ENCODE measurements around the gene STAC3.
A peak's percentile ranks its signal among the peaks of the same experiment; 100 is the strongest.

Gene STAC3

DNA sequence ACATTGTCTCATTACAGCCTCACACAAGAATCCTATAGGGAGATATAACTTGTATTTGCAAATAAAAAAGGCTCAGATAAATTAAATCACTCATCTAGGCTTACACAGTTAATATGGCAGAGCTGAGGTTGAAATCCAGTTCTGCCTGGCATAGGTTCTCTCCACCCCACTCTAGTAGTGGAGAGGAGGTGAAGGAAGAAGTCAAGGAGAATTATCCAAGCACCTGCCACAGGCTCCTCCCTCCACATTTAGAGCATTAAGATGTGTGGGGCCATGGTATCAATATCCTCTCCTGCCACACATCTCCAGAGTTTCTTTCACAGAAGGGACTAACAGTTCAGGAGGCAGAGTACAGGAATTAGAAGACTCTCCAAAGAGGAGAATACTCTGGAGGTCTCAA is 22.5 kb upstream of the STAC3 start:
- ATAC-seq (ENCODE audit: insufficient read depth, low read depth) (no peak), DNase-seq (no peak)
- Histone ChIP-seq H3K4me2 (ENCODE audit: insufficient read depth, low read length) (no peak overlapping the region), H4K20me1 (ENCODE audit: insufficient read depth, low read length) (no peaks in the 10 kb centered on the region), H3K27me3 (ENCODE audit: insufficient read depth, low read length, poor library complexity) (no peaks in the 10 kb centered on the region), H3K79me2 (ENCODE audit: insufficient read depth, low read length) (no peaks in the 10 kb centered on the region), H3K36me3 (ENCODE audit: insufficient read depth, low read length) (peaks cover 69% of the 10 kb centered on the region), H3K4me3 (ENCODE audit: low read depth in 1 of 2, low read length in 2 of 2) (no peak overlapping the region), H3K27ac (ENCODE audit: low read length) (no peak overlapping the region), H3K4me1 (ENCODE audit: insufficient read depth, low read length) (no peaks in the 10 kb centered on the region), H3K9ac (ENCODE audit: low read depth, low read length) (no peak overlapping the region), H3K9me3 (ENCODE audit: insufficient read depth, low read length, severe bottlenecking) (no peaks in the 10 kb centered on the region), H2AFZ (ENCODE audit: low read depth, low read length) (no peak overlapping the region)
- TF ChIP-seq EZH2 (IDR thresholded peaks at IDR 0.05; ENCODE audit: borderline replicate concordance, low read depth, low read length, severe bottlenecking): no peak
- TF ChIP-seq, protein P1, sequence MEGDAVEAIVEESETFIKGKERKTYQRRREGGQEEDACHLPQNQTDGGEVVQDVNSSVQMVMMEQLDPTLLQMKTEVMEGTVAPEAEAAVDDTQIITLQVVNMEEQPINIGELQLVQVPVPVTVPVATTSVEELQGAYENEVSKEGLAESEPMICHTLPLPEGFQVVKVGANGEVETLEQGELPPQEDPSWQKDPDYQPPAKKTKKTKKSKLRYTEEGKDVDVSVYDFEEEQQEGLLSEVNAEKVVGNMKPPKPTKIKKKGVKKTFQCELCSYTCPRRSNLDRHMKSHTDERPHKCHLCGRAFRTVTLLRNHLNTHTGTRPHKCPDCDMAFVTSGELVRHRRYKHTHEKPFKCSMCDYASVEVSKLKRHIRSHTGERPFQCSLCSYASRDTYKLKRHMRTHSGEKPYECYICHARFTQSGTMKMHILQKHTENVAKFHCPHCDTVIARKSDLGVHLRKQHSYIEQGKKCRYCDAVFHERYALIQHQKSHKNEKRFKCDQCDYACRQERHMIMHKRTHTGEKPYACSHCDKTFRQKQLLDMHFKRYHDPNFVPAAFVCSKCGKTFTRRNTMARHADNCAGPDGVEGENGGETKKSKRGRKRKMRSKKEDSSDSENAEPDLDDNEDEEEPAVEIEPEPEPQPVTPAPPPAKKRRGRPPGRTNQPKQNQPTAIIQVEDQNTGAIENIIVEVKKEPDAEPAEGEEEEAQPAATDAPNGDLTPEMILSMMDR (IDR thresholded peaks at IDR 0.05; ENCODE audit: borderline replicate concordance, extremely low read depth, low read length, poor library complexity, severe bottlenecking): no peak

DNA sequence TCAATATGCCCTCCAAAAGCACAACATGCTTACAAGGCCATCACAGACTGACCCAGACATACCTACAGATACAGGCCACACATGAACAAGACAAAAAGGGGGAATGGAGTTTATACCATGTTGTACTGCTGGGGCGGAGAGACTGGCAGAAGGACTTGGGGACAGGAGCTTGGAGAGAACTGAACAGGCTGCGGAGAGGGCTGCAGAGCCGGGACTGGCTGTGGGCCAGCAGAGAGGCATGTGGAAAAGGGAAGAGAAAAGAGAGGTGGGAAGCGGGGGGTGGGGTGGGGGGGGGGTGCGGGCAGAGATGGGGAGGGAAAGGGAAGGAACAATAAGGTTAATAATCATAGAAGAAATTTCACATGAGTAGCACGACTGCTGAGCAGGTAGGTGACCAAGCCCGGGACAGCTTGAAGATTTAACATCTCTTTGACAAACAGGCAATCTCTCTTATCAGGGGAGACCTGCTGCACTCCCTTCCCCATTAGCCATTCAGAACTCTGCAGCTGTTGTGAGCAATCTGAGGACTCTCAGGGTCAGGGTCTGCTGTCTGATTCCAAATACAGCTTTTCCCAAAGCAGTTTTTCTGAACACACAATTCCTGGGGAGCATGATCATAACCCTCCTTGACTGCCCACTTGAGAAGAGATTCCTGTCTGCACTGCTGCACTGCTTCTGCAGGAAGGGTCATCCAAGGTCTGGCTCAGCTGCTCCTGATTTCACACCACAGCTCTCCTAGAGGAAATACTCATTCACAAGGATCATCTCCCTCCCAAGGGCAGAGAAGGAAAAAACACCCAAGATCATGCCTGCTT is 21.6 kb upstream of the STAC3 start:
- Histone ChIP-seq H3K9ac (ENCODE audit: low read depth, low read length) (no peak overlapping the region), H3K27ac (ENCODE audit: low read length) (no peak overlapping the region), H3K4me1 (ENCODE audit: insufficient read depth, low read length) (no peaks in the 10 kb centered on the region), H3K27me3 (ENCODE audit: insufficient read depth, low read length, poor library complexity) (no peaks in the 10 kb centered on the region), H2AFZ (ENCODE audit: low read depth, low read length) (no peak overlapping the region), H3K36me3 (ENCODE audit: insufficient read depth, low read length) (peaks cover 67% of the 10 kb centered on the region), H3K4me2 (ENCODE audit: insufficient read depth, low read length) (no peak overlapping the region), H3K9me3 (ENCODE audit: insufficient read depth, low read length, severe bottlenecking) (no peaks in the 10 kb centered on the region), H3K79me2 (ENCODE audit: insufficient read depth, low read length) (no peaks in the 10 kb centered on the region), H4K20me1 (ENCODE audit: insufficient read depth, low read length) (no peaks in the 10 kb centered on the region), H3K4me3 (ENCODE audit: low read depth in 1 of 2, low read length in 2 of 2) (no peak overlapping the region)
- DNase-seq: no peak
- no peak for TF ChIP-seq EZH2 (IDR thresholded peaks at IDR 0.05; ENCODE audit: borderline replicate concordance, low read depth, low read length, severe bottlenecking)
- TF ChIP-seq, protein P1 (IDR thresholded peaks at IDR 0.05; ENCODE audit: borderline replicate concordance, extremely low read depth, low read length, poor library complexity, severe bottlenecking): no peak
- ATAC-seq (ENCODE audit: insufficient read depth, low read depth): no peak

DNA sequence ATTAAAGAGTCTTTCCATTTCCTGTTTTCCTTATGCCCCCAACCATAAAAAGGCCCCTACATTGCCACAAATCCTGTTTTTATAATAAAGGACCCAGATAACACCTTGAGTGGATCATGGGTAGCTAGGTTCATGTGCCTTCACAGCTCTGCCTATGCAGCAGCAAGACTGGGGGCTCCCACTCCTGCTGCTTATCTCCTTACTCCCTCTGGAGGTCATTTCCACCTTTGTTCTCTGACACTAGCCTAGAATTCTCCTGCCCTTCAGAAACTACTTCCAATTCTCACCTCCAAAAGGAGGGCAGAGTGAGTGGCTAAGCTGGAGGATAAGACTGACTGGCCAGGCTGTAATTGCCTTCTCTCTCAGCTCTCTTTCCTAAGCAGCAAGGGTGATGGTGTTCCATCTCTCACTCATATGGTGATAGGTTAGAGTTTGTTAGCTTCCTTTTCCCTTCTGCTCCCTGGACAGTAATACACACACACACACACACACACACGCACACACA is 20.0 kb upstream of the STAC3 start:
- H3K27me3 ChIP-seq (ENCODE audit: insufficient read depth, low read length, poor library complexity): no peaks in the 10 kb centered on the region
- TF ChIP-seq, protein P1 (IDR thresholded peaks at IDR 0.05; ENCODE audit: borderline replicate concordance, extremely low read depth, low read length, poor library complexity, severe bottlenecking): peak; percentile 6
- no peak for TF ChIP-seq EZH2 (IDR thresholded peaks at IDR 0.05; ENCODE audit: borderline replicate concordance, low read depth, low read length, severe bottlenecking)
- H3K27ac ChIP-seq (ENCODE audit: low read length): peak overlapping the region; percentile 52; the same call in 1 of the 2 replicates
- H3K4me3 ChIP-seq (ENCODE audit: low read depth in 1 of 2, low read length in 2 of 2): no peak overlapping the region
- H3K79me2 ChIP-seq (ENCODE audit: insufficient read depth, low read length): no peaks in the 10 kb centered on the region
- H3K36me3 ChIP-seq (ENCODE audit: insufficient read depth, low read length): peaks cover 65% of the 10 kb centered on the region
- H3K4me2 ChIP-seq (ENCODE audit: insufficient read depth, low read length): no peak overlapping the region
- H3K9me3 ChIP-seq (ENCODE audit: insufficient read depth, low read length, severe bottlenecking): no peaks in the 10 kb centered on the region
- no peak overlapping the region for H3K9ac ChIP-seq (ENCODE audit: low read depth, low read length)
- no peaks in the 10 kb centered on the region for H3K4me1 ChIP-seq (ENCODE audit: insufficient read depth, low read length)
- DNase-seq (no peak), ATAC-seq (ENCODE audit: insufficient read depth, low read depth) (no peak)
- H2AFZ ChIP-seq (ENCODE audit: low read depth, low read length): no peak overlapping the region
- H4K20me1 ChIP-seq (ENCODE audit: insufficient read depth, low read length): no peaks in the 10 kb centered on the region
